IgD-negative memory B cell (primary cell): Measurements from ENCODE around the gene MACF1. TPM values are rescaled to one million over a fixed set of nuclear protein-coding genes. Genes with fewer than 3 reads are reported as not detected.
"Not testable (repeated sequence)": the region's sequence is repeated elsewhere in the genome, so short reads cannot be mapped to it uniquely, and the experiment has no call there.

Experiments
- H3K27ac Mint-ChIP-seq, 3 donors: one replicate each; pipeline ENCODE4 v1.8.0; 2020 to 2022; ENCODE audit warnings: mild to moderate bottlenecking in 3 of 3, mixed read lengths in 3 of 3, moderate library complexity in 1 of 3
- H3K27me3 Mint-ChIP-seq: one replicate; pipeline ENCODE4 v1.8.0; 2021; ENCODE audit warnings: mixed read lengths
- H3K36me3 Mint-ChIP-seq: one replicate; pipeline ENCODE4 v1.8.0; 2020; ENCODE audit warnings: mild to moderate bottlenecking, mixed read lengths
- H3K4me1 Mint-ChIP-seq, 3 donors: one replicate each; pipeline ENCODE4 v1.8.0; 2020 to 2022; ENCODE audit warnings: mixed read lengths in 3 of 3, mild to moderate bottlenecking in 1 of 3
- H3K4me3 Mint-ChIP-seq, 4 donors: one replicate each; pipeline ENCODE4 v1.8.0; 2020 to 2022; ENCODE audit warnings: mild to moderate bottlenecking in 4 of 4, mixed read lengths in 4 of 4, moderate library complexity in 3 of 4
- H3K9me3 Mint-ChIP-seq, 3 donors: one replicate each; pipeline ENCODE4 v1.8.0; 2020 to 2021; ENCODE audit warnings: mixed read lengths in 3 of 3, mild to moderate bottlenecking in 1 of 3
- polyA plus RNA-seq: library from polyadenylated mRNA; unstranded; fragments of 300-500 nt; fragmentation: Illumina TruSeq; gene quantifications from one replicate; pipeline ENCODE4 v1.2.3, GENCODE V29; 2021

MACF1 gene
- 51.2 TPM for polyA plus RNA-seq

- no peaks in the 10 kb centered on the region for H3K27me3 Mint-ChIP-seq
- peak within 1 kb of the TSS; percentile 4 to 88 (median 68) for H3K4me3 Mint-ChIP-seq
- H3K27ac Mint-ChIP-seq, result peak within 1 kb of the TSS; percentile 3 to 83 (median 65)
- H3K9me3 Mint-ChIP-seq, result no peaks in the 10 kb centered on the region
- H3K4me1 Mint-ChIP-seq, result peaks cover 12 to 40% (median 17%) of the 10 kb centered on the region in 3 donors
- no peaks in the 10 kb centered on the region for H3K36me3 Mint-ChIP-seq
Measured at GRCh38 chr1:39204441-39205081, at the start of gene MACF1. Gene MACF1, plus strand, starts transcription at chr1:39204695. Its CDS starts 328 bp downstream, at chr1:39205023.

- peaks cover 0 to 1% (median 0%) of the 10 kb centered on the region in 3 donors for H3K4me1 Mint-ChIP-seq
- no peak overlapping the region for H3K27ac Mint-ChIP-seq
- no peaks in the 10 kb centered on the region for H3K9me3 Mint-ChIP-seq
- no peaks in the 10 kb centered on the region for H3K36me3 Mint-ChIP-seq
- H3K27me3 Mint-ChIP-seq, result peaks cover 3% of the 10 kb centered on the region
- H3K4me3 Mint-ChIP-seq, result no peak overlapping the region
Measured at GRCh38 chr1:39157304-39157703, 47.2 kb upstream of the MACF1 start.

- Mint-ChIP-seq H3K27ac (no peak overlapping the region), H3K36me3 (no peaks in the 10 kb centered on the region), H3K4me1 (peaks cover 0 to 2% (median 0%) of the 10 kb centered on the region in 3 donors), H3K9me3 (no peaks in the 10 kb centered on the region), H3K4me3 (peak overlapping the region in 2 of 4 donors; percentile 23 to 29), H3K27me3 (peaks cover 3% of the 10 kb centered on the region)
Measured at GRCh38 chr1:39158327-39159086, 46.0 kb upstream of the MACF1 start.

- no peak overlapping the region for H3K27ac Mint-ChIP-seq
- H3K4me1 Mint-ChIP-seq, result peaks cover 0 to 2% (median 0%) of the 10 kb centered on the region in 3 donors
- no peaks in the 10 kb centered on the region for H3K36me3 Mint-ChIP-seq
- no peaks in the 10 kb centered on the region for H3K9me3 Mint-ChIP-seq
- no peak overlapping the region for H3K4me3 Mint-ChIP-seq
- H3K27me3 Mint-ChIP-seq, result peaks cover 3% of the 10 kb centered on the region
Measured at GRCh38 chr1:39159224-39160036, 45.1 kb upstream of the MACF1 start.

GRCh38 chr1:39160703-39161102 lies 43.8 kb upstream of the MACF1 start:
- peaks cover 3% of the 10 kb centered on the region for H3K27me3 Mint-ChIP-seq
- H3K27ac Mint-ChIP-seq, result no peak overlapping the region
- H3K4me1 Mint-ChIP-seq, result peaks cover 0 to 2% (median 0%) of the 10 kb centered on the region in 3 donors
- no peaks in the 10 kb centered on the region for H3K9me3 Mint-ChIP-seq
- no peak overlapping the region for H3K4me3 Mint-ChIP-seq
- H3K36me3 Mint-ChIP-seq, result no peaks in the 10 kb centered on the region

GRCh38 chr1:39161811-39162210 lies 42.7 kb upstream of the MACF1 start:
- H3K4me3 Mint-ChIP-seq, H3K36me3 Mint-ChIP-seq, H3K27me3 Mint-ChIP-seq, H3K27ac Mint-ChIP-seq, H3K9me3 Mint-ChIP-seq, H3K4me1 Mint-ChIP-seq: not testable (repeated sequence)

GRCh38 chr1:39163469-39163868 lies 41.0 kb upstream of the MACF1 start:
- H3K9me3 Mint-ChIP-seq, result no peaks in the 10 kb centered on the region
- no peak overlapping the region for H3K4me3 Mint-ChIP-seq

GRCh38 chr1:39164256-39164655 lies 40.2 kb upstream of the MACF1 start:
- H3K9me3 Mint-ChIP-seq, result no peaks in the 10 kb centered on the region
- peaks cover 2% of the 10 kb centered on the region for H3K27me3 Mint-ChIP-seq
- no peak overlapping the region for H3K27ac Mint-ChIP-seq

More at GRCh38 chr1:39163469-39163868, 41.0 kb upstream of the MACF1 start:
- H3K27me3 Mint-ChIP-seq, result peaks cover 3% of the 10 kb centered on the region
- H3K4me1 Mint-ChIP-seq, result peaks cover 0 to 2% (median 0%) of the 10 kb centered on the region in 3 donors
- H3K36me3 Mint-ChIP-seq, result no peaks in the 10 kb centered on the region
- no peak overlapping the region for H3K27ac Mint-ChIP-seq

GRCh38 chr1:39165049-39165448 lies 39.4 kb upstream of the MACF1 start:
- Mint-ChIP-seq H3K4me3 (no peak overlapping the region), H3K9me3 (no peaks in the 10 kb centered on the region), H3K27me3 (peaks cover 2% of the 10 kb centered on the region), H3K27ac (no peak overlapping the region), H3K36me3 (peaks cover 3% of the 10 kb centered on the region), H3K4me1 (peaks cover 0 to 2% (median 0%) of the 10 kb centered on the region in 3 donors)

More at GRCh38 chr1:39164256-39164655, 40.2 kb upstream of the MACF1 start:
- Mint-ChIP-seq H3K4me1 (peaks cover 0 to 2% (median 0%) of the 10 kb centered on the region in 3 donors), H3K36me3 (peaks cover 3% of the 10 kb centered on the region), H3K4me3 (no peak overlapping the region)

- Mint-ChIP-seq H3K27ac (no peak overlapping the region), H3K4me1 (peaks cover 0 to 2% (median 0%) of the 10 kb centered on the region in 3 donors), H3K36me3 (peaks cover 3% of the 10 kb centered on the region), H3K9me3 (no peaks in the 10 kb centered on the region), H3K27me3 (peaks cover 2% of the 10 kb centered on the region), H3K4me3 (no peak overlapping the region)
Measured at GRCh38 chr1:39165488-39165887, 39.0 kb upstream of the MACF1 start.

GRCh38 chr1:39167632-39168209 lies 36.8 kb upstream of the MACF1 start:
- H3K27ac Mint-ChIP-seq, result no peak overlapping the region
- H3K9me3 Mint-ChIP-seq, result no peaks in the 10 kb centered on the region
- H3K4me3 Mint-ChIP-seq, result no peak overlapping the region
- H3K4me1 Mint-ChIP-seq, result no peaks in the 10 kb centered on the region
- peaks cover 3% of the 10 kb centered on the region for H3K36me3 Mint-ChIP-seq
- H3K27me3 Mint-ChIP-seq, result no peaks in the 10 kb centered on the region

- Mint-ChIP-seq H3K4me1 (no peaks in the 10 kb centered on the region), H3K9me3 (no peaks in the 10 kb centered on the region), H3K4me3 (no peak overlapping the region), H3K27ac (no peak overlapping the region), H3K27me3 (no peaks in the 10 kb centered on the region), H3K36me3 (peaks cover 3% of the 10 kb centered on the region)
Measured at GRCh38 chr1:39168301-39169080, 36.0 kb upstream of the MACF1 start.

GRCh38 chr1:39170731-39171667 lies 33.5 kb upstream of the MACF1 start:
- H3K27me3 Mint-ChIP-seq, result no peaks in the 10 kb centered on the region
- H3K27ac Mint-ChIP-seq, result no peak overlapping the region
- H3K36me3 Mint-ChIP-seq, result peaks cover 3% of the 10 kb centered on the region
- H3K9me3 Mint-ChIP-seq, result no peaks in the 10 kb centered on the region
- H3K4me3 Mint-ChIP-seq, result no peak overlapping the region
- H3K4me1 Mint-ChIP-seq, result peaks cover 0 to 4% (median 0%) of the 10 kb centered on the region in 3 donors
